ENCODE results near the gene NTSR1.

NTSR1 gene

GRCh38 chr20:62769346-62770071 lies 60.9 kb downstream of the NTSR1 start:
- Histone ChIP-seq H3K4me2 (no peak overlapping the region), H3K79me2 (ENCODE audit: insufficient read depth, low read depth) (no peaks in the 10 kb centered on the region), H3K27ac (no peak overlapping the region), H3K4me3 (IDR thresholded peaks at IDR 0.05; ENCODE audit: insufficient read depth, low read depth, low read length) (no peak overlapping the region), H3K9ac (no peak overlapping the region), H2AFZ (ENCODE audit: low read depth) (no peak overlapping the region), H3K36me3 (ENCODE audit: insufficient read depth) (no peaks in the 10 kb centered on the region), H4K20me1 (ENCODE audit: insufficient read depth) (no peaks in the 10 kb centered on the region), H3K27me3 (ENCODE audit: insufficient read depth, low read depth) (peaks cover 98% of the 10 kb centered on the region), H3K4me1 (ENCODE audit: low read depth, poor library complexity, severe bottlenecking) (no peaks in the 10 kb centered on the region)
- no peak for TF ChIP-seq CTCF (conservative IDR thresholded peaks at IDR 0.05; ENCODE audit: low read depth, low read length)

GRCh38 chr20:62770111-62770910 lies 61.7 kb downstream of the NTSR1 start:
- no peak overlapping the region for H3K4me3 ChIP-seq (IDR thresholded peaks at IDR 0.05; ENCODE audit: insufficient read depth, low read depth, low read length)
- H4K20me1 ChIP-seq (ENCODE audit: insufficient read depth), result no peaks in the 10 kb centered on the region
- no peak for TF ChIP-seq CTCF (conservative IDR thresholded peaks at IDR 0.05; ENCODE audit: low read depth, low read length)
- H3K27ac ChIP-seq, result no peak overlapping the region
- no peak overlapping the region for H3K4me2 ChIP-seq
- no peaks in the 10 kb centered on the region for H3K4me1 ChIP-seq (ENCODE audit: low read depth, poor library complexity, severe bottlenecking)
- H3K36me3 ChIP-seq (ENCODE audit: insufficient read depth), result no peaks in the 10 kb centered on the region
- H2AFZ ChIP-seq (ENCODE audit: low read depth), result no peak overlapping the region
- peaks cover 98% of the 10 kb centered on the region for H3K27me3 ChIP-seq (ENCODE audit: insufficient read depth, low read depth)
- H3K9ac ChIP-seq, result no peak overlapping the region
- H3K79me2 ChIP-seq (ENCODE audit: insufficient read depth, low read depth), result no peaks in the 10 kb centered on the region

GRCh38 chr20:62770916-62771315 lies 62.3 kb downstream of the NTSR1 start:
- no peak overlapping the region for H3K27ac ChIP-seq
- no peak overlapping the region for H2AFZ ChIP-seq (ENCODE audit: low read depth)
- no peaks in the 10 kb centered on the region for H4K20me1 ChIP-seq (ENCODE audit: insufficient read depth)
- H3K4me1 ChIP-seq (ENCODE audit: low read depth, poor library complexity, severe bottlenecking), result no peaks in the 10 kb centered on the region
- no peaks in the 10 kb centered on the region for H3K79me2 ChIP-seq (ENCODE audit: insufficient read depth, low read depth)
- H3K4me3 ChIP-seq (IDR thresholded peaks at IDR 0.05; ENCODE audit: insufficient read depth, low read depth, low read length), result no peak overlapping the region
- H3K27me3 ChIP-seq (ENCODE audit: insufficient read depth, low read depth), result peaks cover 98% of the 10 kb centered on the region
- H3K4me2 ChIP-seq, result no peak overlapping the region
- no peak overlapping the region for H3K9ac ChIP-seq
- no peaks in the 10 kb centered on the region for H3K36me3 ChIP-seq (ENCODE audit: insufficient read depth)
- TF ChIP-seq CTCF (conservative IDR thresholded peaks at IDR 0.05; ENCODE audit: low read depth, low read length), result no peak

GRCh38 chr20:62771396-62772102 lies 62.9 kb downstream of the NTSR1 start:
- Histone ChIP-seq H3K4me2 (no peak overlapping the region), H3K27me3 (ENCODE audit: insufficient read depth, low read depth) (peaks cover 98% of the 10 kb centered on the region), H4K20me1 (ENCODE audit: insufficient read depth) (no peaks in the 10 kb centered on the region), H2AFZ (ENCODE audit: low read depth) (no peak overlapping the region), H3K9ac (no peak overlapping the region), H3K36me3 (ENCODE audit: insufficient read depth) (no peaks in the 10 kb centered on the region), H3K4me3 (IDR thresholded peaks at IDR 0.05; ENCODE audit: insufficient read depth, low read depth, low read length) (no peak overlapping the region), H3K79me2 (ENCODE audit: insufficient read depth, low read depth) (no peaks in the 10 kb centered on the region), H3K4me1 (ENCODE audit: low read depth, poor library complexity, severe bottlenecking) (no peaks in the 10 kb centered on the region), H3K27ac (no peak overlapping the region)
- no peak for TF ChIP-seq CTCF (conservative IDR thresholded peaks at IDR 0.05; ENCODE audit: low read depth, low read length)
